G401.6 (cell line): ENCODE results near the gene HMGN2.
"Not testable (repeated sequence)": the region's sequence is repeated elsewhere in the genome, so short reads cannot be mapped to it uniquely, and the experiment has no call there.

Source experiments
- FAIRE-seq: peaks from 2 replicates; lab custom pipeline; 2012; peaks lifted over from hg19 to GRCh38; lab: Jason Lieb, UNC

Gene HMGN2

GRCh38 chr1:26477446-26478152, 5.4 kb downstream of the HMGN2 start:
- peak; percentile 89 for FAIRE-seq

GRCh38 chr1:26478159-26478558, 5.9 kb downstream of the HMGN2 start:
- FAIRE-seq, result no peak

- FAIRE-seq, result no peak
Observed at GRCh38 chr1:26478988-26479387, 6.7 kb downstream of the HMGN2 start.

- peak; percentile 52 for FAIRE-seq
Observed at GRCh38 chr1:26482921-26483320, 10.7 kb downstream of the HMGN2 start.

- no peak for FAIRE-seq
Observed at GRCh38 chr1:26483980-26484379, 11.7 kb downstream of the HMGN2 start.

- no peak for FAIRE-seq
Observed at GRCh38 chr1:26490155-26490554, 17.9 kb downstream of the HMGN2 start.

- FAIRE-seq, result no peak
Observed at GRCh38 chr1:26493267-26493666, 21.0 kb downstream of the HMGN2 start.

- no peak for FAIRE-seq
Observed at GRCh38 chr1:26493938-26494337, 21.7 kb downstream of the HMGN2 start.

- no peak for FAIRE-seq
Observed at GRCh38 chr1:26496861-26497260, 24.6 kb downstream of the HMGN2 start.

GRCh38 chr1:26498894-26499293, 26.7 kb downstream of the HMGN2 start:
- FAIRE-seq, result no peak

GRCh38 chr1:26500488-26501175, 28.4 kb downstream of the HMGN2 start:
- no peak for FAIRE-seq

GRCh38 chr1:26510711-26511110, 38.5 kb downstream of the HMGN2 start:
- not testable (repeated sequence) for FAIRE-seq

- not testable (repeated sequence) for FAIRE-seq
Observed at GRCh38 chr1:26515836-26516235, 43.6 kb downstream of the HMGN2 start.

- no peak for FAIRE-seq
Observed at GRCh38 chr1:26516987-26517765, 44.9 kb downstream of the HMGN2 start.

- no peak for FAIRE-seq
Observed at GRCh38 chr1:26517766-26518049, 45.5 kb downstream of the HMGN2 start.

GRCh38 chr1:26518355-26518754, 46.1 kb downstream of the HMGN2 start:
- no peak for FAIRE-seq

- FAIRE-seq, result no peak
Observed at GRCh38 chr1:26520339-26520738, 48.1 kb downstream of the HMGN2 start.

- no peak for FAIRE-seq
Observed at GRCh38 chr1:26521669-26522030, 49.4 kb downstream of the HMGN2 start.

GRCh38 chr1:26522073-26522472, 49.8 kb downstream of the HMGN2 start:
- FAIRE-seq, result no peak

GRCh38 chr1:26524181-26524580, 51.9 kb downstream of the HMGN2 start:
- FAIRE-seq, result no peak
